ENCODE data around the gene KLHDC4.

- TF ChIP-seq CTCF (IDR thresholded peaks at IDR 0.05) (no peak), EZH2 (IDR thresholded peaks at IDR 0.05; ENCODE audit: borderline replicate concordance, insufficient read depth, low read depth, low read length, poor library complexity, severe bottlenecking) (no peak)
Observed at GRCh38 chr16:87692756-87693155, 73.0 kb downstream of the KLHDC4 start.

Measured in B cell (primary cell).